RPMI8226 (cell line): ENCODE measurements around the gene FBXL22.

Experiments
- DNase-seq: peaks from one replicate; pipeline ENCODE4 v3.0.0-alpha.2; 2015

FBXL22 gene

GRCh38 chr15:63597038-63597790 is at the start of gene FBXL22:
Gene FBXL22, plus strand, starts transcription at chr15:63597387. Its CDS starts 6 bp downstream, at chr15:63597393.
- no peak for DNase-seq

- no peak for DNase-seq
Observed at GRCh38 chr15:63551400-63551799, 45.8 kb upstream of the FBXL22 start.

- DNase-seq: no peak
Observed at GRCh38 chr15:63553388-63553791, 43.8 kb upstream of the FBXL22 start.

- no peak for DNase-seq
Observed at GRCh38 chr15:63554337-63554927, 42.8 kb upstream of the FBXL22 start.

GRCh38 chr15:63555507-63555906 is 41.7 kb upstream of the FBXL22 start:
- no peak for DNase-seq

- no peak for DNase-seq
Observed at GRCh38 chr15:63556246-63556645, 40.9 kb upstream of the FBXL22 start.

GRCh38 chr15:63556736-63557135 is 40.5 kb upstream of the FBXL22 start:
- DNase-seq: no peak

- no peak for DNase-seq
Observed at GRCh38 chr15:63559753-63560152, 37.4 kb upstream of the FBXL22 start.

GRCh38 chr15:63560741-63561448 is 36.3 kb upstream of the FBXL22 start:
- DNase-seq: no peak

- DNase-seq: no peak
Observed at GRCh38 chr15:63564093-63564492, 33.1 kb upstream of the FBXL22 start.

GRCh38 chr15:63565536-63566186 is 31.5 kb upstream of the FBXL22 start:
- DNase-seq: no peak

- DNase-seq: no peak
Observed at GRCh38 chr15:63572749-63573464, 24.3 kb upstream of the FBXL22 start.

- DNase-seq: no peak
Observed at GRCh38 chr15:63573533-63573932, 23.7 kb upstream of the FBXL22 start.

- DNase-seq: no peak
Observed at GRCh38 chr15:63575312-63575711, 21.9 kb upstream of the FBXL22 start.

GRCh38 chr15:63576441-63576840 is 20.7 kb upstream of the FBXL22 start:
- no peak for DNase-seq

GRCh38 chr15:63582179-63582578 is 15.0 kb upstream of the FBXL22 start:
- DNase-seq: no peak

GRCh38 chr15:63582718-63583426 is 14.3 kb upstream of the FBXL22 start:
- no peak for DNase-seq

GRCh38 chr15:63586790-63587189 is 10.4 kb upstream of the FBXL22 start:
- DNase-seq: no peak

GRCh38 chr15:63587527-63587926 is 9.7 kb upstream of the FBXL22 start:
- no peak for DNase-seq

GRCh38 chr15:63588826-63589225 is 8.4 kb upstream of the FBXL22 start:
- DNase-seq: no peak

GRCh38 chr15:63593705-63594671 is 3.2 kb upstream of the FBXL22 start:
- DNase-seq: no peak
